Ammon's horn (tissue), 1 donor: ENCODE data around the gene PLXNA2.

ENCODE experiments used
- DNase-seq: peaks from one replicate; pipeline ENCODE4 v3.0.0-alpha.2; 2016; ENCODE audit warnings: low spot score

Gene PLXNA2

GRCh38 chr1:208089761-208090370, 154.3 kb downstream of the PLXNA2 start:
- no peak for DNase-seq

- DNase-seq: no peak
Observed at GRCh38 chr1:208089149-208089548, 155.0 kb downstream of the PLXNA2 start.

GRCh38 chr1:208088319-208088718, 155.9 kb downstream of the PLXNA2 start:
- no peak for DNase-seq

GRCh38 chr1:208085655-208086515, 158.3 kb downstream of the PLXNA2 start:
- DNase-seq: no peak

GRCh38 chr1:208084764-208085163, 159.4 kb downstream of the PLXNA2 start:
- no peak for DNase-seq

GRCh38 chr1:208084220-208084619, 160.0 kb downstream of the PLXNA2 start:
- no peak for DNase-seq

- DNase-seq: no peak
Observed at GRCh38 chr1:208083715-208084085, 160.5 kb downstream of the PLXNA2 start.

- no peak for DNase-seq
Observed at GRCh38 chr1:208083016-208083714, 161.0 kb downstream of the PLXNA2 start.

GRCh38 chr1:208081972-208082371, 162.2 kb downstream of the PLXNA2 start:
- peak; percentile 65 for DNase-seq

- DNase-seq: no peak
Observed at GRCh38 chr1:208080396-208081286, 163.5 kb downstream of the PLXNA2 start.

GRCh38 chr1:208079161-208079560, 165.0 kb downstream of the PLXNA2 start:
- DNase-seq: no peak

- peak; percentile 72 for DNase-seq
Observed at GRCh38 chr1:208078752-208079151, 165.4 kb downstream of the PLXNA2 start.

- peak; percentile 50 for DNase-seq
Observed at GRCh38 chr1:208077232-208078075, 166.7 kb downstream of the PLXNA2 start.

- DNase-seq: no peak
Observed at GRCh38 chr1:208074353-208074752, 169.8 kb downstream of the PLXNA2 start.

- no peak for DNase-seq
Observed at GRCh38 chr1:208071435-208072031, 172.7 kb downstream of the PLXNA2 start.

GRCh38 chr1:208069908-208070307, 174.3 kb downstream of the PLXNA2 start:
- no peak for DNase-seq

GRCh38 chr1:208069317-208069716, 174.9 kb downstream of the PLXNA2 start:
- DNase-seq: no peak

- DNase-seq: no peak
Observed at GRCh38 chr1:208068908-208069307, 175.3 kb downstream of the PLXNA2 start.

- DNase-seq: no peak
Observed at GRCh38 chr1:208068407-208068806, 175.8 kb downstream of the PLXNA2 start.

- no peak for DNase-seq
Observed at GRCh38 chr1:208066583-208066982, 177.6 kb downstream of the PLXNA2 start.

GRCh38 chr1:208065862-208066261, 178.3 kb downstream of the PLXNA2 start:
- DNase-seq: peak; percentile 73
